Measurements from ENCODE around the gene PRRT4. TPM values are rescaled to one million over a fixed set of nuclear protein-coding genes. Genes with fewer than 3 reads are reported as not detected.

PRRT4 gene
- total and polyA plus RNA-seq, 3 donors from 2014 or later, result 0.16 to 1.1 (median 1.1) TPM

DNA sequence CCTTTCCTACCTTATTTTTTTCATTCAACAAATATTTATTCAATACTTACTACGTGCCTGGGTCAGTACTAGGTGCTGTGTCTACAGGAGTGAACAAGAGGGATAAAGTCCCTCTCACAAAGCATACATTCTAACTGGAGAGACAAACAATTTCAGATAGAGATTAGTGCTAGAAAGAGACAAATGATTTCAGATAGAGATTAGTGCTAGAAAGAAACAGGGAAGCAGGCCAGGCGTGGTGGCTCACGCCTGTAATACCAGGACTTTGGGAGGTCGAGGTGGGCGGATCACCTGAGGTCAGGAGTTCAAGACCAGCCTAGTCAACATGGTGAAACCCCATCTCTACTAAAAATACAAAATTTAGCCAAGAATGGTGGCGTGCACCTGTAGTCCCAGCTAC, 52.4 kb downstream of the PRRT4 start:
- TF ChIP-seq POLR2A (IDR thresholded peaks at IDR 0.05), result no peak
- TF ChIP-seq, protein P1, sequence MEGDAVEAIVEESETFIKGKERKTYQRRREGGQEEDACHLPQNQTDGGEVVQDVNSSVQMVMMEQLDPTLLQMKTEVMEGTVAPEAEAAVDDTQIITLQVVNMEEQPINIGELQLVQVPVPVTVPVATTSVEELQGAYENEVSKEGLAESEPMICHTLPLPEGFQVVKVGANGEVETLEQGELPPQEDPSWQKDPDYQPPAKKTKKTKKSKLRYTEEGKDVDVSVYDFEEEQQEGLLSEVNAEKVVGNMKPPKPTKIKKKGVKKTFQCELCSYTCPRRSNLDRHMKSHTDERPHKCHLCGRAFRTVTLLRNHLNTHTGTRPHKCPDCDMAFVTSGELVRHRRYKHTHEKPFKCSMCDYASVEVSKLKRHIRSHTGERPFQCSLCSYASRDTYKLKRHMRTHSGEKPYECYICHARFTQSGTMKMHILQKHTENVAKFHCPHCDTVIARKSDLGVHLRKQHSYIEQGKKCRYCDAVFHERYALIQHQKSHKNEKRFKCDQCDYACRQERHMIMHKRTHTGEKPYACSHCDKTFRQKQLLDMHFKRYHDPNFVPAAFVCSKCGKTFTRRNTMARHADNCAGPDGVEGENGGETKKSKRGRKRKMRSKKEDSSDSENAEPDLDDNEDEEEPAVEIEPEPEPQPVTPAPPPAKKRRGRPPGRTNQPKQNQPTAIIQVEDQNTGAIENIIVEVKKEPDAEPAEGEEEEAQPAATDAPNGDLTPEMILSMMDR (IDR thresholded peaks at IDR 0.05), result no peak
- H3K27me3 ChIP-seq, result no peaks in the 10 kb centered on the region
- H3K9me3 ChIP-seq, result no peaks in the 10 kb centered on the region
- H3K4me3 ChIP-seq, result no peak overlapping the region
- DNase-seq, result no peak
- WGBS, 2 donors, result 90 to 91% methylated on average over 6 of the region's 6 CpGs
- intact Hi-C loops (cut with DNase I; ENCODE audit: low total_unique reads), result no loop called here
- H3K36me3 ChIP-seq (ENCODE audit: low read depth, missing control alignments), result no peaks in the 10 kb centered on the region
- no peak overlapping the region for H3K27ac ChIP-seq
- H3K4me1 ChIP-seq, result no peaks in the 10 kb centered on the region

- Histone ChIP-seq H3K27me3 (no peaks in the 10 kb centered on the region), H3K27ac (no peak overlapping the region), H3K36me3 (ENCODE audit: low read depth, missing control alignments) (no peaks in the 10 kb centered on the region), H3K4me1 (no peaks in the 10 kb centered on the region), H3K4me3 (no peak overlapping the region), H3K9me3 (no peaks in the 10 kb centered on the region)
- intact Hi-C loops (cut with DNase I; ENCODE audit: low total_unique reads), result no loop called here
- TF ChIP-seq, protein P1 (IDR thresholded peaks at IDR 0.05), result no peak
- TF ChIP-seq POLR2A (IDR thresholded peaks at IDR 0.05), result no peak
- DNase-seq, result no peak
- 91 to 95% methylated on average over 2 of the region's 2 CpGs for WGBS, 2 donors
These were observed 54.4 kb downstream of the PRRT4 start for GRCh38 chr7:128307061-128307460.

- Histone ChIP-seq H3K27ac (no peak overlapping the region), H3K36me3 (ENCODE audit: low read depth, missing control alignments) (no peaks in the 10 kb centered on the region), H3K4me3 (no peak overlapping the region), H3K4me1 (peaks cover under 1% of the 10 kb centered on the region), H3K27me3 (no peaks in the 10 kb centered on the region), H3K9me3 (no peaks in the 10 kb centered on the region)
- TF ChIP-seq, protein P1 (IDR thresholded peaks at IDR 0.05), result no peak
- TF ChIP-seq POLR2A (IDR thresholded peaks at IDR 0.05), result no peak
- intact Hi-C loops (cut with DNase I; ENCODE audit: low total_unique reads), result no loop called here
- DNase-seq, result no peak
- 88 to 95% methylated on average over 1 of the region's 1 CpG for WGBS, 2 donors
These were observed 57.3 kb downstream of the PRRT4 start for GRCh38 chr7:128304212-128304611.

DNA sequence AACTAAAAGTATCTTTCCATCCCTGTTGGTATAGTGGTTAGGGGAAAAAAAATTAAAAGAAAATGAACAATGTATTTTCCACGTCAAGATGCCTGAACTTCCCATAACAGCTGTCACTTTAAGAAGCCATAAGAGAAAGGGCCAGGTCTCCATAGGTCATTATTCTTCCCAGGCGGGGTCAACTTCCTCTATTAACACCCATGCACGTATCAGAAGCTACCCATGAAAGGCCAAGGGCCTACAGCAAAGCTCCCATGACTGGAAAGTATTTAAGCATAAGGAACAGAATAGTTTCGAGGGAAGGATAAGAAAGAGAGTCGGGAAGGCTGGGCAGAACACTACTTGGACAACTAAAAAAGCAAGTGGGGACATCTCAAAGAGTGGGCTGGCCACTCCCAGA, 57.8 kb downstream of the PRRT4 start:
- no peaks in the 10 kb centered on the region for H3K9me3 ChIP-seq
- no peaks in the 10 kb centered on the region for H3K27me3 ChIP-seq
- no peak for DNase-seq
- no peak overlapping the region for H3K4me3 ChIP-seq
- TF ChIP-seq POLR2A (IDR thresholded peaks at IDR 0.05), result no peak
- no peaks in the 10 kb centered on the region for H3K36me3 ChIP-seq (ENCODE audit: low read depth, missing control alignments)
- intact Hi-C loops (cut with DNase I; ENCODE audit: low total_unique reads), result no loop called here
- no peak overlapping the region for H3K27ac ChIP-seq
- peaks cover 6% of the 10 kb centered on the region for H3K4me1 ChIP-seq
- WGBS, 2 donors, result 90 to 93% methylated on average over 5 of the region's 5 CpGs

- Histone ChIP-seq H3K4me1 (peaks cover 6% of the 10 kb centered on the region), H3K9me3 (no peaks in the 10 kb centered on the region), H3K27me3 (no peaks in the 10 kb centered on the region), H3K36me3 (ENCODE audit: low read depth, missing control alignments) (no peaks in the 10 kb centered on the region), H3K4me3 (no peak overlapping the region), H3K27ac (no peak overlapping the region)
- WGBS, 2 donors, result 83 to 100% methylated on average over 2 of the region's 2 CpGs
- DNase-seq, result no peak
- TF ChIP-seq, protein P1 (IDR thresholded peaks at IDR 0.05), result no peak
- TF ChIP-seq POLR2A (IDR thresholded peaks at IDR 0.05), result no peak
- intact Hi-C loops (cut with DNase I; ENCODE audit: low total_unique reads), result no loop called here
These were observed 58.4 kb downstream of the PRRT4 start for GRCh38 chr7:128303133-128303532.

All from testis (tissue), 3 donors.